HepG2 (cell line): Measurements from ENCODE around the gene GNAS-AS1. TPM values are rescaled to one million over a fixed set of nuclear protein-coding genes. Genes with fewer than 3 reads are reported as not detected.

Source experiments
- BCLAF1 ChIP-seq: fragments of 450-650 bp; IDR thresholded peaks from 2 replicates; pipeline ENCODE4 v1.6.1; 2017; ENCODE audit warnings: mild to moderate bottlenecking
- CC2D1A ChIP-seq: sonication (generic); formaldehyde crosslinking; IDR thresholded peaks from 2 replicates; pipeline ENCODE4 v1.8.1; 2023; ENCODE audit warnings: mild to moderate bottlenecking, missing genetic modification reagents
- CREB1 ChIP-seq, 2 experiments: fragments of 450-650 bp in 1 of 2; IDR thresholded peaks; 2 replicates each; pipeline ENCODE4 v1.6.1; 2016 to 2017; ENCODE audit warnings: control low read depth in 1 of 2, mild to moderate bottlenecking in 1 of 2, missing compliant biosample characterization in 1 of 2, missing genetic modification characterization in 1 of 2
- E2F2 ChIP-seq: sonication (generic); formaldehyde crosslinking; IDR thresholded peaks from 2 replicates; pipeline ENCODE4 v1.4.0; 2020; ENCODE audit warnings: missing genetic modification reagents, borderline replicate concordance
- EEA1 ChIP-seq: sonication (generic); formaldehyde crosslinking; IDR thresholded peaks from 2 replicates; pipeline ENCODE4 v1.5.1; 2020; ENCODE audit warnings: mild to moderate bottlenecking, missing genetic modification reagents, borderline replicate concordance
- FOSL1 ChIP-seq: sonication (generic); formaldehyde crosslinking; IDR thresholded peaks from 2 replicates; pipeline ENCODE4 v1.9.0; 2021; ENCODE audit warnings: missing genetic modification reagents, borderline replicate concordance
- FOXP1 ChIP-seq, 2 experiments: fragments of 450-650 bp in 1 of 2; IDR thresholded peaks; 2 replicates each; pipeline ENCODE4 v1.6.1; 2017 to 2018; ENCODE audit warnings: antibody characterized with exemption in 1 of 2
- IKZF5 ChIP-seq: IDR thresholded peaks from 2 replicates; pipeline ENCODE4 v1.6.1; 2018; ENCODE audit warnings: missing genetic modification reagents, mild to moderate bottlenecking, missing compliant biosample characterization
- MAFK ChIP-seq, 2 experiments: IDR thresholded peaks in 1 of 2; conservative IDR thresholded peaks in 1 of 2; 2 replicates each; pipeline ENCODE4 v1.6.1; 2011; ENCODE audit warnings: improper control_type of control experiment in 2 of 2, low read length in 2 of 2
- NKX3-1 ChIP-seq: sonication (generic); formaldehyde crosslinking; IDR thresholded peaks from 2 replicates; pipeline ENCODE4 v1.5.0; 2020; ENCODE audit warnings: missing genetic modification reagents
- PHF5A ChIP-seq: IDR thresholded peaks from one replicate; pipeline ENCODE4 v1.6.1; 2018; ENCODE audit warnings: low read depth, missing genetic modification reagents; ENCODE audit not compliant: unreplicated experiment
- PITX1 ChIP-seq: sonication (generic); formaldehyde crosslinking; IDR thresholded peaks from 2 replicates; pipeline ENCODE4 v1.5.1; 2020; ENCODE audit warnings: mild to moderate bottlenecking, missing genetic modification reagents
- RORA ChIP-seq: sonication (generic); formaldehyde crosslinking; IDR thresholded peaks from 2 replicates; pipeline ENCODE4 v1.5.0; 2020; ENCODE audit warnings: mild to moderate bottlenecking, missing genetic modification reagents, moderate library complexity
- SCMH1 ChIP-seq: sonication (generic); formaldehyde crosslinking; IDR thresholded peaks from 2 replicates; pipeline ENCODE4 v1.9.0; 2021; ENCODE audit warnings: missing genetic modification reagents, mild to moderate bottlenecking, borderline replicate concordance
- SMYD3 ChIP-seq: sonication (generic); formaldehyde crosslinking; IDR thresholded peaks from 2 replicates; pipeline ENCODE4 v1.8.1; 2023; ENCODE audit warnings: mild to moderate bottlenecking, missing genetic modification reagents
- STAT6 ChIP-seq: sonication (generic); formaldehyde crosslinking; IDR thresholded peaks from 2 replicates; pipeline ENCODE4 v1.4.0; 2020; ENCODE audit warnings: missing genetic modification reagents, mild to moderate bottlenecking, borderline replicate concordance
- TARDBP ChIP-seq: sonication (generic); formaldehyde crosslinking; IDR thresholded peaks from 2 replicates; pipeline ENCODE4 v1.8.0; 2022; ENCODE audit warnings: mild to moderate bottlenecking, missing genetic modification reagents
- YEATS2 ChIP-seq: sonication (generic); formaldehyde crosslinking; IDR thresholded peaks from 2 replicates; pipeline ENCODE4 v1.4.0; 2020; ENCODE audit warnings: missing genetic modification reagents, borderline replicate concordance
- ZBTB37 ChIP-seq: sonication (generic); formaldehyde crosslinking; IDR thresholded peaks from 2 replicates; pipeline ENCODE4 v1.4.0; 2020; ENCODE audit warnings: mild to moderate bottlenecking, missing genetic modification reagents
- ZNF441 ChIP-seq: sonication (generic); formaldehyde crosslinking; IDR thresholded peaks from 2 replicates; pipeline ENCODE4 v1.7.0; 2021; ENCODE audit warnings: missing genetic modification reagents, borderline replicate concordance
- polyA plus RNA-seq, 8 experiments: library from polyadenylated mRNA; depleted of rRNA in 3 of 8; stranded (reverse) in 7 of 8; unstranded in 1 of 8; fragments of >200 nt; fragmentation: Illumina TruSeq in 4 of 8; extraction: Trizol in 4 of 8; gene quantifications; 2 replicates each; pipeline versions ENCODE4 v1.2.1 to v1.2.3, GENCODE V29; 2011 to 2016; ENCODE audit warnings: low read depth in 4 of 8, missing spikeins in 1 of 8, mixed read lengths in 1 of 8; ENCODE audit not compliant: insufficient read depth in 1 of 8
- total RNA-seq, 5 experiments: library from RNA; depleted of rRNA; stranded (reverse); fragments of >200 nt; fragmentation: Illumina TruSeq; extraction: Trizol; gene quantifications; 2 replicates each; pipeline ENCODE4 v1.2.3, GENCODE V29; 2016; ENCODE audit warnings: low read depth in 1 of 5

Gene GNAS-AS1
- total and polyA plus RNA-seq, 2 of the 13 experiments (the other 11 are each of a cell fraction or from before 2014, with no cell fraction given) = not detected

GRCh38 chr20:58890518-58891085, 39.9 kb upstream of the GNAS-AS1 start (continued):
- no peak for TF ChIP-seq YEATS2 (CRISPR knock-in tag)
- no peak for TF ChIP-seq MAFK (conservative IDR thresholded peaks at IDR 0.05 in 1 of 2, IDR thresholded peaks at IDR 0.05 in 1 of 2; ENCODE audit: low read length in 2 of 2)
- TF ChIP-seq ZNF441 = no peak; the same call in 1 of the 2 replicates
- TF ChIP-seq CREB1 (IDR thresholded peaks at IDR 0.05) = no peak
- TF ChIP-seq CREB1 (CRISPR knock-in tag; IDR thresholded peaks at IDR 0.05) = no peak
- TF ChIP-seq TARDBP (CRISPR knock-in tag) = 0 out of 2 replicates have a peak, but pooled peaks have one; percentile 16
- no peak for TF ChIP-seq RORA
- TF ChIP-seq NKX3-1 (CRISPR knock-in tag) = no peak
- TF ChIP-seq FOSL1 = no peak
- no peak for TF ChIP-seq PHF5A
- TF ChIP-seq BCLAF1 = no peak
- TF ChIP-seq PITX1 = no peak
- TF ChIP-seq IKZF5 (CRISPR knock-in tag) = no peak; the same call in 1 of the 2 replicates
- TF ChIP-seq STAT6 (CRISPR knock-in tag) = no peak
- no peak for TF ChIP-seq EEA1 (CRISPR knock-in tag)
- no peak for TF ChIP-seq ZBTB37 (CRISPR knock-in tag)
- TF ChIP-seq E2F2 = no peak; the same call in 1 of the 2 replicates
- no peak for TF ChIP-seq SMYD3 (CRISPR knock-in tag)
- TF ChIP-seq FOXP1 (IDR thresholded peaks at IDR 0.05) = no peak
- no peak for TF ChIP-seq FOXP1 (CRISPR knock-in tag; IDR thresholded peaks at IDR 0.05)
- TF ChIP-seq SCMH1 (CRISPR knock-in tag) = no peak
- no peak for TF ChIP-seq CC2D1A (CRISPR knock-in tag)
